Measurements from ENCODE around the gene JUND. TPM values are rescaled to one million over a fixed set of nuclear protein-coding genes. Genes with fewer than 3 reads are reported as not detected.

The JUND gene
- total and polyA plus RNA-seq, 2 of the 4 experiments (the other 2 are of a cell fraction): 14.2 to 77.2 TPM

DNA sequence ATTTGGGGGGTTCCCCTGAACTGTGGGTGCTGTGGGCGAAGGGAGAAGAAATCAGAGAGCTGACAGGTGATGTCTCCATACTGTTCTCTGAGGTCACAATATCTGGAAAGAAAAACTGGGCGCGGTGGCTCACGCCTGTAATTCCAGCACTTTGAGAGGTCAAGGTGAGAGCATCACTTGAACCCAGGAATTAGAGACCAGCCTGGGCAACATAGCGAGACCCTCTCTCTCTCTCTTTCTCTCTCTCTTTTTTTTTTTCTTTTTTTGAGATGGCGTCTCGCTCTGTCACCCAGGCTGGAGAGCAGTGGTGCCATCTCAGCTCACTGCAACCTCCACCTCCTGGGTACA is 29.1 kb downstream of the JUND start:
- no peaks in the 10 kb centered on the region for H3K9me3 ChIP-seq (ENCODE audit: control insufficient read depth, insufficient read depth, low read length)
- no peaks in the 10 kb centered on the region for H4K20me1 ChIP-seq (ENCODE audit: insufficient read depth, low read length)
- no peak overlapping the region for H2BK15ac ChIP-seq (ENCODE audit: low read depth, low read length)
- H3K9me1 ChIP-seq (ENCODE audit: insufficient read depth, low read length): no peaks in the 10 kb centered on the region
- H3K4ac ChIP-seq (ENCODE audit: low read depth, low read length): no peak overlapping the region
- ATAC-seq (ENCODE audit: low read depth) (no peak), DNase-seq (no peak)
- H4K5ac ChIP-seq (ENCODE audit: low read depth, low read length): no peak overlapping the region
- CTCF ChIA-PET: interaction anchor here (0.5 to 1.5 kb wide), 7 partner anchors 26 to 230 kb away, joined by 3 to 6 read pairs (median 3); no protein-coding TSS in a partner anchor
- no peak overlapping the region for H4K8ac ChIP-seq (ENCODE audit: low read depth in 2 of 2, low read length in 2 of 2)
- no peak overlapping the region for H3K9ac ChIP-seq (ENCODE audit: low read depth, low read length)
- no peaks in the 10 kb centered on the region for H3K4me1 ChIP-seq (ENCODE audit: control insufficient read depth, insufficient read depth, low read length)
- H3K79me1 ChIP-seq (ENCODE audit: low read depth in 1 of 2, low read length in 2 of 2): no peaks in the 10 kb centered on the region
- no peak overlapping the region for H2BK120ac ChIP-seq (ENCODE audit: low read depth, low read length)
- no peak overlapping the region for H4K91ac ChIP-seq (ENCODE audit: insufficient read depth, low read depth, low read length)
- TF ChIP-seq FOS (IDR thresholded peaks at IDR 0.05; ENCODE audit: low read depth, low read length) (no peak), CEBPB (IDR thresholded peaks at IDR 0.05; ENCODE audit: low read depth, low read length) (no peak), NFE2L2 (IDR thresholded peaks at IDR 0.05; ENCODE audit: low read depth, low read length) (no peak), MAFK (IDR thresholded peaks at IDR 0.05; ENCODE audit: low read depth, low read length) (no peak), RAD21 (IDR thresholded peaks at IDR 0.05; ENCODE audit: low read length) (no peak), RFX5 (IDR thresholded peaks at IDR 0.05; ENCODE audit: low read depth, low read length) (no peak), POLR2A (IDR thresholded peaks at IDR 0.05; ENCODE audit: low read depth, low read length) (no peak), MXI1 (IDR thresholded peaks at IDR 0.05; ENCODE audit: borderline replicate concordance, low read depth, low read length) (no peak), RCOR1 (IDR thresholded peaks at IDR 0.05; ENCODE audit: insufficient replicate concordance, low read length) (no peak), BHLHE40 (IDR thresholded peaks at IDR 0.05; ENCODE audit: low read depth, low read length) (no peak)
- TF ChIP-seq, protein P1, sequence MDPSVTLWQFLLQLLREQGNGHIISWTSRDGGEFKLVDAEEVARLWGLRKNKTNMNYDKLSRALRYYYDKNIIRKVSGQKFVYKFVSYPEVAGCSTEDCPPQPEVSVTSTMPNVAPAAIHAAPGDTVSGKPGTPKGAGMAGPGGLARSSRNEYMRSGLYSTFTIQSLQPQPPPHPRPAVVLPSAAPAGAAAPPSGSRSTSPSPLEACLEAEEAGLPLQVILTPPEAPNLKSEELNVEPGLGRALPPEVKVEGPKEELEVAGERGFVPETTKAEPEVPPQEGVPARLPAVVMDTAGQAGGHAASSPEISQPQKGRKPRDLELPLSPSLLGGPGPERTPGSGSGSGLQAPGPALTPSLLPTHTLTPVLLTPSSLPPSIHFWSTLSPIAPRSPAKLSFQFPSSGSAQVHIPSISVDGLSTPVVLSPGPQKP (IDR thresholded peaks at IDR 0.05; ENCODE audit: borderline replicate concordance, low read depth, low read length): no peak
- TF ChIP-seq, protein P2, sequence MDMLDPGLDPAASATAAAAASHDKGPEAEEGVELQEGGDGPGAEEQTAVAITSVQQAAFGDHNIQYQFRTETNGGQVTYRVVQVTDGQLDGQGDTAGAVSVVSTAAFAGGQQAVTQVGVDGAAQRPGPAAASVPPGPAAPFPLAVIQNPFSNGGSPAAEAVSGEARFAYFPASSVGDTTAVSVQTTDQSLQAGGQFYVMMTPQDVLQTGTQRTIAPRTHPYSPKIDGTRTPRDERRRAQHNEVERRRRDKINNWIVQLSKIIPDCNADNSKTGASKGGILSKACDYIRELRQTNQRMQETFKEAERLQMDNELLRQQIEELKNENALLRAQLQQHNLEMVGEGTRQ (IDR thresholded peaks at IDR 0.05; ENCODE audit: low read depth, low read length): no peak
- dilution Hi-C loops (cut with HindIII; ENCODE audit: low sequenced_read_pairs, unreplicated experiment) (no loop called here), intact Hi-C loops (cut with micrococcal nuclease) (loop anchor here (5.0 kb wide), 1 partner anchor 80 kb away; the partner anchor contains the start of gene IFI30), in situ Hi-C loops (cut with MboI; ENCODE audit: low sequenced_read_pairs) (loop anchor here (5.0 kb wide), 1 partner anchor 140 kb away; no protein-coding TSS in a partner anchor)
- H3K56ac ChIP-seq (ENCODE audit: extremely low read depth, insufficient read depth, low read length): no peak overlapping the region
- no peak overlapping the region for H2BK5ac ChIP-seq (ENCODE audit: low read depth, low read length, poor library complexity, severe bottlenecking)
- H3K4me2 ChIP-seq (ENCODE audit: low read depth, low read length): no peak overlapping the region
- H2AK9ac ChIP-seq (replicated peaks; ENCODE audit: low read depth, low read length, poor library complexity): no peak overlapping the region
- H3K14ac ChIP-seq (replicated peaks; ENCODE audit: low read depth, low read length): no peak overlapping the region
- no peak overlapping the region for H3K27ac ChIP-seq (ENCODE audit: insufficient read depth, low read length)
- H3K27me3 ChIP-seq (ENCODE audit: control insufficient read depth, insufficient read depth, low read length): peaks cover 22% of the 10 kb centered on the region
- 87% methylated on average over 3 of the region's 7 CpGs; no CpG with 5 or more reads in 1 of the 2 experiments for WGBS, 2 experiments (ENCODE audit: extremely low coverage in 2 of 2, insufficient read length in 1 of 2)
- H3K4me3 ChIP-seq (ENCODE audit: insufficient read depth, low read depth, low read length): no peak overlapping the region
- no peak overlapping the region for H2BK20ac ChIP-seq (ENCODE audit: low read depth, low read length)
- H3K36me3 ChIP-seq (ENCODE audit: control insufficient read depth, insufficient read depth, low read length): no peaks in the 10 kb centered on the region
- POLR2A ChIA-PET (ENCODE audit: unreplicated experiment): interaction anchor here (0.6 kb wide), 1 partner anchor 44 kb away, joined by 8 read pairs; no protein-coding TSS in a partner anchor
- no TSS peak for BruUV-seq (replicated peaks)
- H2AFZ ChIP-seq (replicated peaks; ENCODE audit: low read length, poor library complexity): no peak overlapping the region
- H2AK5ac ChIP-seq (ENCODE audit: low read depth, low read length): no peak overlapping the region
- H3K23ac ChIP-seq (ENCODE audit: low read depth, low read length): no peak overlapping the region
- H3K18ac ChIP-seq (ENCODE audit: low read depth, low read length): no peak overlapping the region
